HG03520 (cell line): ENCODE measurements around the gene CLTCL1.
A peak's percentile ranks its signal among the peaks of the same experiment; 100 is the strongest.
"Not testable (repeated sequence)": the region's sequence is repeated elsewhere in the genome, so short reads cannot be mapped to it uniquely, and the experiment has no call there.

Experiments used
- ATAC-seq: cut with Tn5 transposase; IDR thresholded peaks from one replicate; pipeline ENCODE4 v1.9.1; 2021; ENCODE audit warnings: mild to moderate bottlenecking, moderate library complexity; ENCODE audit not compliant: unreplicated experiment

Gene CLTCL1

DNA sequence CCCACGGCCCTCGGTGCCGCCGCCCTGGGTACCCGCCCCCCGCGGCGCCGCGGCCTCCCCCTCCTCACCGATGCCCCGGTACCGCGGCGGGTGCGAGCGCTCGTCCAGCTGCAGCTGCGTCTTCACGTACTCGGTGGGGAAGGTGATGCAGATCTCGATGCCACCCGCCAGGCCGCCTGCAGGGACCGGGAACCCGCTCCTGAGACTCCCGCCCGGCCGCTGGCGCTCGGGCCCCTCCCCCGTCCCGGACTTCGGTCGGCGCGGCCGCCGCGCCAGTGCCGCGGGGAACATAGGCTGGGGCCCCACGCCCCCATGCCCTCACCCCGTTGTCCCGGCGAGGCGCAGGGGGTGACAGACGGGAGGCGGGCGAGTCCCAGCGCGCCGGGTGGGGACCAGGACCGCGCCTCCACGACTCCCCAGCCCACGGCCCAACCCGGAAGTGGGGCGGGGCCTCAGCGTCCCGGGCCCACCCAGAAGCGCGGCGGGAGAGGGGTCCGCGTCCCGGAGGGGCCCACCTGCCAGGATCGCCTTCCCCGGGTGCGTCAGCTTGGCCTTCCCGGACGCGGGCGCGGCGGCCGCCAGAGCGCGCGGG is 113.4 kb downstream of the CLTCL1 start:
- ATAC-seq, result peak; percentile 29

DNA sequence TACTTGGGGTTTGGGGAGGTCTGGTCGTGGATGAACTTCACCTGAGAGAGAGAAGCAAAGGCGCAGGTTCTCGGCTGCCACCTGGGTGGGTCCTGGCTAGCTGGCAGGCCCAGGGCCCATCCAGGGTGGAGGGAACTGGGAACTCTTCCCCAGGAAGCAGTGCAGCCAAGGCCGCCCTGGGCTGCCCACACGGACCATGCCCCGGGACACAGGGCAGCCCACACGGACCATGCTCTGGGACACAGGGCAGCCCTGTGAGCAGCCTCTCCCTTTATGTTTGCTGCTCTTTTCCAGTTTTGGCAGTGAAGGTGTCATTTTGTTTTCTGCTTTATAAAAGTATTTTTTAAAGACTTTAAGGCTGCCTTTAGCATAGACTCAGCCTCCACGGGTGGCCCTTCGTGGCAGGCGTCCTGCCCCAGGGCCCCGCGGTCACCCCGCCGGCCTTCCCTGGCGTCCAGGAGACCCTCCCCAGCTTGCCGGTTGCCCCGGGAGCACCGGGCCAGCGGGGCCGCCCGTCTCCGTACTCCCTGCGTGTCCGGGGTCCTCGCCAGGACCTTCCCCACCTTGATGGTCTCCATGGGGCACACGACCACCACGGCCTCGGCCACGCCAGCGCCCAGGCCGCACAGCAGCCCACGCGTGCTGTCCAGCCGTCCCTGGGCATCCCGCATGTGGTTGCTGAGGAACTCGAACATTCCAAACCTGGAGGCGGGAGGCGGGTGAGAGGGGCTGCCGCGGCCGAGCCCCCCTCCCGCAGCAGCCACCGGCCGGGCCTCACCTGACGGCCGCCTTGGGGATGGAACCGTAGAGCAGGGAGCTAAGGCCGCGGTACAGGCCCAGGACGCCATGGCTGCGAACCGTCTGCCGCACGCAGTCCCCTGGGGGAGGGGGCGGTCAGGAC is 114.1 kb downstream of the CLTCL1 start:
- ATAC-seq, result no peak

DNA sequence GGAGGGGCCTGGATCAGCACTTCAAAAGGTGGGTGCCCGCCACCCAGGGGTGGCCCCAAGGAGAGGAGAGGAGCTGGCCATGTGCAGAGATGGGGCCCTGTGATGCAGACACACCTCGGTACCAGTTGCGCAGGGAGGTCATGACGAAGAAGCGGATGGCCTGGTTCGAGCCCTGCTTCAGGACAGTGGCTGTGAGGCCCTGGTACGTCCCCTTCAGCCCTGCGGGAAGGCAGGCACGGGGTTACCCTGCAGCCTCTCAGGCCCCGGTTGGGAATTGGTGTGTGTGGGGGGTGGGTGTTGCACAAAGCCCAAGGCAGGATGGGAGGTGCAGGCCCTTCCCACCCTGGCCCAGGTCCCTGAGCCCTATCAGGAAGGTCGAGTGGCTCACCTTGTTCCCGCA is 114.8 kb downstream of the CLTCL1 start:
- ATAC-seq, result no peak

DNA sequence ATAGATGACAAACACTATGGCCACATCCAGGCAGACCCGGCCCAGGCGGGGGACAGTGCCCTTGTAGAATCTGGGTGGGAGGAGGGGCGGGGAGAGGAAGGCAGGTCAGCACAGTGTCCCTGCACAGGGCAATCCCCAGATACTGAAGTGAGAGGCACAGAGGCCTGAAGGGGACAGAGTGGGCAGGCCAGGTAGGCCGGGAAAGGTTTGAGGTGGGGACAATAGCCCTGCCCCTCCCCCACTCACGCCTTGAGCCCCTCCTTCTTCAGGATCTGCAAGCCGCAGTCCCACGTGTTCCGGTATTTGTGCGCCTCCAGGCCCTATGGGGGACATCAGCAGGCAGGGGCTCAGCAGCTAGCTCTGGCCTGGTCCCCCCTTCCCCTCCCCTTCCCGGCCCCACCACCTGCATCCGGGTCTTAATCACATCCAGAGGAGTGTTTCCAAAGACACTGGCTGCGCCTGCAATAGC is 115.3 kb downstream of the CLTCL1 start:
- ATAC-seq, result no peak

DNA sequence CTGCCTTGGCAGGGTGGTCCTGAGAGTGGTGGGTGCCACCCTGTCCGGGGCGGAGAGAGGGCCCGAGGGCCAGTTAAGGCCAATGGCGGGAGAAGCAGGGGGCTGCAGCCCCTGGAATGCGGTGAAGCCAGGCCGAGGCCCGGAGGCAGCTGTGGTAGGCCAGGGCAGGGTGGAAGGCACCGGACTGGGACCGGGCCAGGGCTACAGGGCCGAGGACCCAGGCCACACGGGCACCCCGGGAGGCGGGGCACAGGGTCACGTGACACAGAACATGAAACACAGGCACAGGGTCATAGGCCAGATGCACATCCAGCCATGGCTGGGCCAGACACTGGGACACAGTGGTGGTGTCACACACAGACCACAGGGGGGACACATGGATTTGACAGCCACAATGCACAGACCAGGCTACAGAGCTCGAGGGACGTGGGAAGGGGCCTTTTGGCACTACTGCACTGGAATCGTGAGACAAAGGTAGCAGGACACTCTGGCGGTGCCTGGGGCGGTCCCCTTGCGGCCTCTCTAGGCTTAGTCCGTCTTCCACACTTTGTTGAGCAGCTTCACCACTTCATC is 115.8 kb downstream of the CLTCL1 start:
- no peak for ATAC-seq

DNA sequence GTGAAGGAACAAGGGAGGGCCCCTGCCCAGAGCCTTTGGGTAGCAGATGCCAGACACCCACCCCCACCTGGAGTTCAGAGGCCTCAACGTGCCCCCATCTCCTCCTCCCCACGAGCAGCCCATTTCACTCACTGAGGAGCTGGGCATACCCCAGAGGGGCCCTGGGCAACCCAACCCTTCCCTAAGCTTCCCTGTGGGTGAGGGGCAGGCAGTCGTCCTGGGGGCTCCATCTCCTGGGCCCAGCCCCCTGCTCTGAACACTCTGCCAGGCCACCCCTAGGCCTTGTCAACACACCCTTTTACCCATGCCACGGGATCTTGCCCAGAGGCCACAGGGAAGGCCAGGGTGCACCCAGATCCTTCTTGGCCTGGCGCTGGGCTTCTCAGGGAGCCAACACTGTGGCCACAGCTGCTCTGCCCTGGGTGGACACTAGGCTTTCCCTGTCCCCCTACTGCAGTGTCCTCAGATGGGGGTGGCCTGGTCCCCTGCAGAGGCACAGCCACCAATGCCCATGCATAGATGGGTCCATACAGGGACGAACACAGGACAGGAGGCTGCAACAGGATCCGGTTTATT is 116.4 kb downstream of the CLTCL1 start:
- ATAC-seq, result no peak

DNA sequence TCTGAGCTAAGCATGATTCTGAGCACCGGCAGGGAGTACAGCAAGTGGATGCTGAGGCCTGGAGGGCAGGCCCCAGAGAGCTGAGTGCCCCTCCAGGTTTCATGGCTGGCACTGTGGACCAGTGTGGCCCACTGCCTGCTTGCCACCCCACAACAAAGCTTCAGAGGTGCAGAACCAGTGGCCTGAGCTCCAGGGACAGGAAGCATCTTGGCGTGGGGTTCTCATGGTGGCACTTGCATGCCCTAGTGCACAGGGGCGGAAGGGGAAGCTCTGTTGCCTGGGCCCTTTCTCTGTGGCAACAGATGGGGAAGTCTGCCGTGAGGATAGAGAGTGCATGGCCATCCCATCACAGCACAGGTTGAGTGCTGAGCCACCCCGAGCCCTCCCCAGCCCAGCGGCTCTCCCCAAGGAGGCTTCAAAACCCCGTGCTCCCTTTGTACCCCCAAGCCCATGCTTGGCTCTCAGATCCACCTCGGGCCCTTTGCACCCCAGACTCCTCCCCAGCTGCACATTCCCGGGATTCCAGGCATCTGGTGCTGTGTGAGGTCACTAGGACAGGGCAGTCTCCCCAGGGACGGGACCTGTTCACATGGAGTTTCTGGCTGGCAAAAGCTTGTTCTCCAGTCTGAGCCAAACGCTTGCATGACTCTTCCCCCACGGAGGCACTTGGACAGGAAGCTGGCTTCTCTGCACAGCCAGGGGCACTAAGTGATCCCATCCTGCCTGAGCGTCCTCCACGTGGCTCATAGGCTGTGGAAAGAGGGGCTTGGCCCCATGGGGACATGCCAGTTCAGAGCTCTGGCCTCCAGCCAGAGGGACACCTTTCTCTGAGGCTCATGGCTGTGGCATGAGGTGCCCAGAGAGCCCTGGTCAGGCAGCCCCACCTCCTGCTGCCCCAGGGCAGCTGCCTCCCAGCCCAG is 117.2 kb downstream of the CLTCL1 start:
- ATAC-seq, result no peak

DNA sequence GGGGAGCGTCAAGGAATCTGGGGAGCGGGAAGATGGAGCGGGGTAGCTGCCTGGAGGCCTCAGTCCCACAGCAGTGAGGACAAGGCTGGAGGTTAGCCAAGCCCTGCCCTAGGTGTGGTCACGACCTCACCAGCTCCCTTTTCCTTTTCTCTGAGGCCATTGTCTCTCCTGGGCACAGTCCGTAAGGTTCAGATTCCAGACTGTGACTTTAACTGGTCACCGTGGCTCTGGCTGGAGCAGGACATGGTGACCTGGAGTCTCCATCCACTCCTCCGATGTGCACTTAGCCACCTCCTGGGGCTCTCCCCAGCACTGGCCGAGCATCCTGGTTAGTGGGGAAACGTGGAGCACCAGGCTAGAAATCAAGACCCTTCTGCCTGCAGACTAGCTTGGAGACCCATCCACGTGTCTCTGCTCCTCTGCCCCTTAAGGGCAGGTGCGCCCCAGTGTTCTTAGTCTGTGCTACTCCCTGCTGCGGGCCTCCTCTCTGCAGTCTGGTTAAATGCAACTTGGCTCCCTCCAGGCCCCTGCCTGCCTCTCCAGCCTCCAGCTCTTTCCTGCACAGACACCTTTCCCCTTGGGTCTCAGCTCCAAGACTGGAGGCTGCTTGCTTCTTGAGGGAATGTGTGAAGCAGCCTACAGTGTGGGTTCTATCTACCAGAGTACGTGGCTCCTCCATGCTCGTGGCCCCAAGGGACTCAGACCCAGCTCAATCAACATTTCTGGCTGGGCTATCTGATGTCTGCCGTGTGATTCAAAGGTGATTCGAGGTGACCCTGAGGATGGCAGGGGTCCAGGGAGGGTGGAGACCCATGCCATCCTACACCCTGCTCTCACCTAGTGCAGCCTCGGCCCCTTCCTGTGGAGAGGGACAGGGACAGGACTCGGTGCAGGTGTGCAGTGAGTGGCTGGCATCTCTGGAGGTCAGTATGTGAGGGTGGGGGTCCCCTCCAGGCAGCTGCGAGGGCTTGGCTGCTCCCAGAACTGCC is 118.2 kb downstream of the CLTCL1 start:
- ATAC-seq, result no peak

DNA sequence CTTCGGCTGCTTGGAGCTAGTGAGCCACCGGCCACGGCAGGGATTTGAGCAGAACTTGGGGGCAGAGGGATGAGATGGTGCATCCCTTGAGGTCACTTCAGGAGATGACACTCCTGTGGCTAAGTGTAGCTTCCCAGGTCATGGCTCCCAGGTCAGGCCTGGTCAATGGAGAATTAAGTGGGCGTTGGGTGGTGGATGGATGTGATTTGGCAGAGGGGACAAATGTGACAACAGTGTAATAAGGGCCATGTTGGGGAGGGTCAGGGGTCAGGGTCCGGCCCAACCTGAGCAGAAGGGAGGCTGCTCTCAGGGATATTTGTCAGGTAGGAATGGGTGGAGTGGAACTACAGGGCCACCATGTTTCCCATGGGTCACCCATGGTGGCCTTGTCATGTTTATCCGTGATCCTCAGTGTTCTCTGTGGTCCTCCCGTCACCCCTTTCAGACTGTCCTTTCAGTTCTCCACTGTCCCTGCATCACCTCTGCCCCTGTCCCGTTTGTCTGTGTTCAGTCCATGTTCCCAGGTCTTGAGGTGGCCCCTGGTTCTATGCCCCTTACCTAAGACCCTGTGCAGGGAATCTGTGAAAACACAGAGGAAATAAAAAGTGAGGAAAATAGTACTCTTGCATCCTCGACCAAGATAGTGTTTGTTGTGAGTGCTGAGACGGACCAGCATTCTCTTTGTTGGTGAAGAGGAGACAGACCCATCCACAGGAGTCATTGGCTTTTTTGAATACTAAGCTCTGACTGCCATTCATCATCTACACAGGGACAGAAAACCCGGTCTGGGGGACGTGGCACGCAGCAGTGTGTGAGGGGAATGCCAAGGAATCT is 119.1 kb downstream of the CLTCL1 start:
- ATAC-seq, result no peak

DNA sequence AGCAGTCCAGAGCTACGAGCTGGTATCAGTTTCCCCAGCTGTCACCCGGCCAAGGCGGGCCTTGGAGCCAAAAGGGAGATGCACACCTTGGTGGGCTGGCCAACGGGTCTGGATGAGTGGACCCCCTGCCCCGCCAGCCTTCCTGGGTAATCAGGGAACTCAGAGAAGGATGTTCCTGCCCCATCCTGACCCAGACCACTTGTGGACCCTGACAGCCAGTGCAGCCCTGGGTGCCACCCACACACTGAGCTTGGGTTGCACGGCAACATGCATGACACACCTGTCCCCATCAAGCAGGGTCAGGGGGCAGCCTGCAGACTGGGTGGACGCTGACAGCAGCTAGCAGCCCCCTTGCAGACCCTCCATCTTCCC is 121.6 kb downstream of the CLTCL1 start:
- no peak for ATAC-seq

DNA sequence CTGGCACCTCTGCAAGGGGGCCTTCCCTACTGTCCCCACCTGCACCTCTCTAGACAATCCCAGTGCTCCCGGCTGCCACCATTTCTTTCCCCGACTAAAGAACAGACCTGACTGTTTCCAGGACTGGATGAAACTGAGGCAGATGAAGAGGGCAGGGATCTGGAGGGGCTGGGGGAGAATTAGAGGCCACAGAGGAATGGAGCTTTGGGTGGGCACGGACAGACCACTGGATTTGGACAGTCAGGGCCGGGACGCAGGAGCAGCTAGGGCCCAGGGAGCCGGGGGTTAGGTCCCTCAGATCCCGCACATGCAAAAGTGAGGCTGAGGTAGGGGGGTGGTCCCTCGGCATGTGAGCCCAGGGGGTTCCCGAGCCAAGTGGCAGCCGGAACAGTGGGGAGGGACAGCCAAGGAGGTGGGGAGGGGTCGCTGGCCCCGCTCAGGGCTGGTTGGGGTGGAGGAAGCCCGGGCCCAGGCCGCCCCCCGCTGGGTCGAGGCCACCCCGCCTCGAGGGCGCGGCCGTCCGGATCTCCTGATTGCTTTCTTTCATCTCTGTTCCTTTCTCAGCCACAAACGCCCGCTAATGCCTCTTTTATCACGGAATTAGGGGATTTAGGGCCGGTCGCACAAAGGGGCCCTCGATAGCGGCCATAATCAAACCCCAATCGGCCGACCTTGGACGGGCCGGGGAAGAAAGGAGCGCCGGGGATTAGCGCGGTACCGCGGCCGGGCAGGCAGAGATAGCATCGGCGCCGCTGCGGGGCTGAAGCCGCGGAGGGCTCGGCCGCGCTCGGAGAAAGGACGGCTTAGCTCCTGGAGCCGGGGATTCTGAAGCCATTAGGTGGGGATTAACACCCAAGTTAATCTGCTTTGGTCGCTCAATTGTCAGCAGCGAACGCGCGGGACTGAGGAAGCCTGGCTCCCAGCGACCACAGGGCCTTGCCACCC is 122.2 kb downstream of the CLTCL1 start:
- no peak for ATAC-seq

DNA sequence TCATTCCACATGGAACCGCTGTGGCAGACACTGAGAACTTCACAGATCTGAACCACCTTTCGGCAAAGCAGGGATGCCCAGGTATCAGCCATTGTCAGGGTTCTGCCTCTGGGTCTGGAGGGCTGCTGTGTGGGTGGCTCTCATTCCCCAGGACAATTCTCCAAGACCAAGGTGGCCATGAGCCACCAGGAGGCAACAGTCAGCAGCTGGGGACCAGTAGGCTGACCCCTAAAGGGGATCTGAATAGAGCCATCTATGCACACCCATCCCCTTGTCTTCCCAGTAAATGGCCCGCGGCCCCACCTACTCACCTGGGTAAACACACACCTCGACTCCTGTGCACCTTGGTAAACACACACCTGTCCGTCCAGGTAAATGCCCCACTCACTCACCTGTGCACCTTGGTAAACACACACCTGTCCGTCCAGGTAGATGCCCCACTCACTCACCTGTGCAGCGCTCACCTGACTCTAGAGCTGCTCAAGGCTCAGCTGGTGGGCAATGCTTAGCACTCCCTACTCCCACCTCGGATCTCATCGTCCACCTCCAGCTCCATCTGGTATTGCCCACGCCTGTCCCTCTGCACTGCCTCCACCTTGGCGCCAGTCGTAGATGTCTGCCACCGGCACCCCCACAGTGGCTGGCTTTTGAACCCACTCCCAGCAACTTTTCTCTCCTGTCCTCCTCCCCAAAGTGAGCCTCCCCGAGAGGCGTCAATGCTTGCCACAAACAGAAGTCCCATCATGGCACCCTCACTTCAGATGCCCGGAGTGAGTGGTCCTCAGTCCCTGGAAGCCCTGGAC is 123.2 kb downstream of the CLTCL1 start:
- no peak for ATAC-seq

DNA sequence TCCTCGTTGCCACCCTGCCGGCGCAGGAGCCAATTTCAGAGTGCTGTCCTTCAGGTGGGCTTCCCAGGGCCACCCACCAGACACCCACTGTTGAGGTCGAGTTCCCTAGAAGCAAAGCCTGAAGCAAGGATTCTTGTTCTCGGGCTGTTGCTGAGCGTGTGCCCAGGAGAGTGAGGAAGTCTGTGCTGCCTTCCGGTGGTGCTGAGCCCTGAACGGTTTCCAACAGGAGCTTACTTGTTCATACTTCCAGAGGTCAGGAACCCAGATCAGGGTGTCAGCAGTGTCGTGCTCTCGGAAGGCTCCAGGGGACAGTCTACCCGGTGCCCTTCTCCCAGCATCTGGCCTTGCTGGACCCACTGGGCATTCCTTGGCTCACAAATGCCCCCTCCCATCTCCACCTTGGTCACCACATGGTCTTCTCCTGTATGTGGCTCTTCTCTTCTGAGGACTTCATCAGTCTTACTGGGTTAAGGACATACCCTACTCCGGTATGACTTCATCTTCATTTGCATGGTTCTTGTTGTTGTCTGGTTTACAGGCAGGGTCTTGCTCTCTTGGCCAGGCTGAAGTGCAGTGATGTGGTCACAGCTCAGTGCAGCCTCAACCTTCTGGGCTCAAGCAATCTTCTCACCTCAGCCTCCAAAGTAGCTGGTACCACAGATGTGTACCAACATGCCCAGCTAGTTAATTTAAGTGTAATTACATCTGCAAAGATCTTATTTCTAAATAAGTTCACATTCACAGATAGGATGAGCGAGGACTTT is 124.2 kb downstream of the CLTCL1 start:
- no peak for ATAC-seq

DNA sequence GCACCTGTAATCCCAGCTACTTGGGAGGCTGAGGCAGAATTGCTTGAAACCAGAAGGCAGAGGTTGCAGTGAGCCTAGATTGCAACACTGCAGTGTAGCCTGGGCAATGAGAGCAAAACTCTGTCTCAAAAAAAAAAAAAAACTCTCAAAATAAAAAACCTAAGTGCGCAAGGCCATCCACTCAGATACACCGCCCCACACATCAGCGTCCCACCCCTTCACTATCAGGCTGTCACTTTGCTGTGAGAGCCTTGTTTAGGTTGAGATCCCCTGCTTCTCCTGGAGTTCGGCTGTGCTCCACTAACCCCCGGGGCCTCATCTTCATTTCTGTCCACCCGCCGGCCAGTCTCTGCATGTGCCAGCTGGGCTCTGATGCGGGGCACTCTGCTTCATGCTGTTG is 125.1 kb downstream of the CLTCL1 start:
- no peak for ATAC-seq

DNA sequence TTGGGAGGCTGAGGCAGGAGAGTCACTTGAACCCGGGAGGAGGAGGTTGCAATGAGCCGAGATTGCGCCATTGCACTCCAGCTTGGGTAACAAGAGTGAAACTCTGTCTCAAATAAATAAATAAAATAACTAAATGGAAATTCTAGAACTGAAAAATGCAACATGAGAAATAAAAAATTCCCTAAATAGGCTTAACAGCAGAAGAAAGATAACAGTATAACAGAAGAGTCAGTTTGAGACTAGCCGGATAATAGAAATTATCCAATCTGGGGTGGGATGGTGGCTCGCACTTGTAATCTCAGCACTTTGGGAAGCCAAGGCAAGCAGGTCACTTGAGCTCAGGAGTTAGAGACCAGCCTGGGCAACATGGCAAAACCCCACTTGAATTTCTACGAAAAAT is 127.1 kb downstream of the CLTCL1 start:
- ATAC-seq, result no peak

DNA sequence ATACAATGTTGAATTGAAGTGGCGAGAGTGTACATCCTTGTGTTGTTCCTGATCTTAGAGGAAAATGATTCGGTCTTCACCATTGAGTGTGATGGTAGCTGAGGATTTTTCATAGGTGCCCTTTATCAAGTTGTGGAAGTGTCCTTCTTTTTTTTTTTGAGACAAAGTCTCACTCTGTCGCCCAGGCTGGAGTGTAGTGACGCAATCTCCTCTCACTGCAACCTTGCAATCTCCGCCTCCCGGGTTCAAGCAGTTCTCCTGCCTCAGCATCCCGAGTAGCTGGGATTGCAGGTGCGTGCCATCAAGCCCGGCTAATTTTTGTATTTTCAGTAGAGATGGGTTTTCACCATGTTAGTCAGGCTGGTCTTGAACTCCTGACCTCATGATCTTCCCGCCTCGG is 132.9 kb downstream of the CLTCL1 start:
- not testable (repeated sequence) for ATAC-seq
